Neural progenitor cell (in vitro differentiated cells): ENCODE measurements around the gene LMCD1. TPM values are rescaled to one million over a fixed set of nuclear protein-coding genes. Genes with fewer than 3 reads are reported as not detected.

Experiments
- DNase-seq: peaks from one replicate; pipeline ENCODE4 v3.0.0-alpha.2; 2016; ENCODE audit warnings: low spot score
- H2AFZ ChIP-seq: fragments of 200-600 bp; sonication (generic); replicated peaks from 2 replicates; pipeline ENCODE4 v1.6.1; 2016; ENCODE audit warnings: antibody characterized with exemption
- H3F3A ChIP-seq: fragments of 200-600 bp; sonication (generic); 2 replicates; pipeline ENCODE4 v1.6.1; 2016; ENCODE audit warnings: antibody characterized with exemption, low read depth
- H3K27ac ChIP-seq: fragments of 200-600 bp; sonication (generic); 2 replicates; pipeline ENCODE4 v1.5.1; 2016; ENCODE audit warnings: mild to moderate bottlenecking
- H3K27me3 ChIP-seq: fragments of 200-600 bp; sonication (generic); 2 replicates; pipeline ENCODE4 v1.6.1; 2016; ENCODE audit warnings: mild to moderate bottlenecking, moderate library complexity
- H3K36me3 ChIP-seq: fragments of 200-600 bp; sonication (generic); 2 replicates; pipeline ENCODE4 v1.5.1; 2016
- H3K4me1 ChIP-seq: fragments of 200-600 bp; sonication (generic); 2 replicates; pipeline ENCODE4 v1.6.1; 2016; ENCODE audit warnings: mixed run types
- H3K4me2 ChIP-seq: fragments of 200-600 bp; sonication (generic); 2 replicates; pipeline ENCODE4 v1.6.1; 2016
- H3K4me3 ChIP-seq: fragments of 200-600 bp; sonication (generic); 2 replicates; pipeline ENCODE4 v1.5.1; 2016
- H3K79me2 ChIP-seq: fragments of 200-600 bp; sonication (generic); 2 replicates; pipeline ENCODE4 v1.6.1; 2016; ENCODE audit warnings: low read depth
- H3K9ac ChIP-seq: fragments of 200-600 bp; sonication (generic); 2 replicates; pipeline ENCODE4 v1.6.1; 2016
- H3K9me3 ChIP-seq: fragments of 200-600 bp; sonication (generic); 2 replicates; pipeline ENCODE4 v1.5.1; 2016; ENCODE audit warnings: low read depth
- H4K20me1 ChIP-seq: fragments of 200-600 bp; sonication (generic); 2 replicates; pipeline ENCODE4 v1.6.1; 2016; ENCODE audit warnings: low read depth
- H3K27ac Mint-ChIP-seq: 3 replicates; pipeline ENCODE4 v1.8.0; 2021; ENCODE audit warnings: mixed read lengths
- H3K27me3 Mint-ChIP-seq: 2 replicates; pipeline ENCODE4 v1.8.0; 2022; ENCODE audit warnings: low read depth, mild to moderate bottlenecking, inconsistent platforms, moderate library complexity, mixed read lengths; ENCODE audit not compliant: insufficient read depth
- H3K36me3 Mint-ChIP-seq: 3 replicates; pipeline ENCODE4 v1.8.0; 2021; ENCODE audit warnings: mixed read lengths
- H3K4me1 Mint-ChIP-seq: 3 replicates; pipeline ENCODE4 v1.8.0; 2021; ENCODE audit warnings: mixed read lengths
- H3K4me3 Mint-ChIP-seq: 3 replicates; pipeline ENCODE4 v1.8.0; 2021; ENCODE audit warnings: mild to moderate bottlenecking, moderate library complexity, mixed read lengths
- H3K9me3 Mint-ChIP-seq: 3 replicates; pipeline ENCODE4 v1.8.0; 2020; ENCODE audit warnings: mixed read lengths
- EZH2 ChIP-seq: fragments of 200-600 bp; sonication (generic); IDR thresholded peaks from 2 replicates; pipeline ENCODE4 v1.6.1; 2017; ENCODE audit warnings: antibody characterized with exemption, mild to moderate bottlenecking, moderate library complexity
- EZH2phosphoT487 ChIP-seq: fragments of 200-600 bp; sonication (generic); IDR thresholded peaks from 2 replicates; pipeline ENCODE4 v1.6.1; 2017; ENCODE audit warnings: antibody characterized with exemption
- total RNA-seq: library from RNA; depleted of rRNA; stranded (reverse); fragments of >200 nt; gene quantifications from 2 replicates; pipeline ENCODE4 v1.2.3, GENCODE V29; 2015; ENCODE audit warnings: low replicate concordance
- TF ChIP-seq, protein P1 (sequence below): fragments of 200-600 bp; sonication (generic); IDR thresholded peaks from 2 replicates; pipeline ENCODE4 v1.5.1; 2017; ENCODE audit warnings: antibody characterized with exemption, mild to moderate bottlenecking

Gene LMCD1
- total RNA-seq, 1 donor from 2014 or later: not detected

DNA sequence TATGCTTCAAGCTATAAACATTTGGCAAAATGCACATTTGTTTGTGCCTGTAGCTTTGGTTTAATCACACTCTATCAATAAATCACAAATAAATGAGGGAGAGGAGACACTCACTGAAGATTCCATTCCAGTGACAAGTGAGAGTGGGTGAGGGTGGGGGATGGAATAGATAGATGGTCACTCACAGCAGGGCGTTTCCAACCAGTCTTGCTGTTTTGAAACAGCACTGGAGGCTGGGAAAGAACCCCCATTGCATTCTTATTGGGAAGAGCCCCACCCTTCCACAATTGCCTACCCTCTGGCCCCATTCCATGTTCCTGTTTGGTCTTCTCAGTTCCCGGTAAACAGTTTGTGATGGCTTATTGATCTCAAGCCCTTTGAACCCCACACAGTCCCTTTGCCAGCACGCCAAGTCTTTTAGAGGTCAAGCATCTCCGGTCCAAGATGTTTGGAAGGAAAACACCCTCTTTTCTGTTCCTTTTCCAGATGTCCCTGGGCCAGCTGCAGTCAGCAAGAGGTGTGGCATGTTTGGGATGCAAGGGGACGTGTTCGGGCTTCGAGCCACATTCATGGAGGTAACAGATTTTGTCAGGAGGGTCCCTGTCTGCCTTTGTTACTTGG, 30.7 kb downstream of the LMCD1 start:
- H2AFZ ChIP-seq: no peak overlapping the region
- no peak overlapping the region for H3K4me3 ChIP-seq
- peaks cover 10% of the 10 kb centered on the region for H3F3A ChIP-seq
- H3K4me3 Mint-ChIP-seq: no peak overlapping the region
- H3K9me3 Mint-ChIP-seq: no peaks in the 10 kb centered on the region
- no peaks in the 10 kb centered on the region for H4K20me1 ChIP-seq
- DNase-seq: no peak
- peaks cover 6% of the 10 kb centered on the region for H3K27me3 Mint-ChIP-seq
- peaks cover 5% of the 10 kb centered on the region for H3K36me3 Mint-ChIP-seq
- H3K4me2 ChIP-seq: no peak overlapping the region
- H3K9ac ChIP-seq: no peak overlapping the region
- H3K27ac ChIP-seq: no peak overlapping the region
- no peaks in the 10 kb centered on the region for H3K27me3 ChIP-seq
- H3K4me1 ChIP-seq: peaks cover 27% of the 10 kb centered on the region
- no peaks in the 10 kb centered on the region for H3K79me2 ChIP-seq
- H3K27ac Mint-ChIP-seq: no peak overlapping the region
- TF ChIP-seq EZH2phosphoT487: no peak
- TF ChIP-seq EZH2: no peak
- TF ChIP-seq, protein P1, sequence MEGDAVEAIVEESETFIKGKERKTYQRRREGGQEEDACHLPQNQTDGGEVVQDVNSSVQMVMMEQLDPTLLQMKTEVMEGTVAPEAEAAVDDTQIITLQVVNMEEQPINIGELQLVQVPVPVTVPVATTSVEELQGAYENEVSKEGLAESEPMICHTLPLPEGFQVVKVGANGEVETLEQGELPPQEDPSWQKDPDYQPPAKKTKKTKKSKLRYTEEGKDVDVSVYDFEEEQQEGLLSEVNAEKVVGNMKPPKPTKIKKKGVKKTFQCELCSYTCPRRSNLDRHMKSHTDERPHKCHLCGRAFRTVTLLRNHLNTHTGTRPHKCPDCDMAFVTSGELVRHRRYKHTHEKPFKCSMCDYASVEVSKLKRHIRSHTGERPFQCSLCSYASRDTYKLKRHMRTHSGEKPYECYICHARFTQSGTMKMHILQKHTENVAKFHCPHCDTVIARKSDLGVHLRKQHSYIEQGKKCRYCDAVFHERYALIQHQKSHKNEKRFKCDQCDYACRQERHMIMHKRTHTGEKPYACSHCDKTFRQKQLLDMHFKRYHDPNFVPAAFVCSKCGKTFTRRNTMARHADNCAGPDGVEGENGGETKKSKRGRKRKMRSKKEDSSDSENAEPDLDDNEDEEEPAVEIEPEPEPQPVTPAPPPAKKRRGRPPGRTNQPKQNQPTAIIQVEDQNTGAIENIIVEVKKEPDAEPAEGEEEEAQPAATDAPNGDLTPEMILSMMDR: no peak
- no peaks in the 10 kb centered on the region for H3K9me3 ChIP-seq
- H3K36me3 ChIP-seq: no peaks in the 10 kb centered on the region
- H3K4me1 Mint-ChIP-seq: peaks cover 63% of the 10 kb centered on the region

DNA sequence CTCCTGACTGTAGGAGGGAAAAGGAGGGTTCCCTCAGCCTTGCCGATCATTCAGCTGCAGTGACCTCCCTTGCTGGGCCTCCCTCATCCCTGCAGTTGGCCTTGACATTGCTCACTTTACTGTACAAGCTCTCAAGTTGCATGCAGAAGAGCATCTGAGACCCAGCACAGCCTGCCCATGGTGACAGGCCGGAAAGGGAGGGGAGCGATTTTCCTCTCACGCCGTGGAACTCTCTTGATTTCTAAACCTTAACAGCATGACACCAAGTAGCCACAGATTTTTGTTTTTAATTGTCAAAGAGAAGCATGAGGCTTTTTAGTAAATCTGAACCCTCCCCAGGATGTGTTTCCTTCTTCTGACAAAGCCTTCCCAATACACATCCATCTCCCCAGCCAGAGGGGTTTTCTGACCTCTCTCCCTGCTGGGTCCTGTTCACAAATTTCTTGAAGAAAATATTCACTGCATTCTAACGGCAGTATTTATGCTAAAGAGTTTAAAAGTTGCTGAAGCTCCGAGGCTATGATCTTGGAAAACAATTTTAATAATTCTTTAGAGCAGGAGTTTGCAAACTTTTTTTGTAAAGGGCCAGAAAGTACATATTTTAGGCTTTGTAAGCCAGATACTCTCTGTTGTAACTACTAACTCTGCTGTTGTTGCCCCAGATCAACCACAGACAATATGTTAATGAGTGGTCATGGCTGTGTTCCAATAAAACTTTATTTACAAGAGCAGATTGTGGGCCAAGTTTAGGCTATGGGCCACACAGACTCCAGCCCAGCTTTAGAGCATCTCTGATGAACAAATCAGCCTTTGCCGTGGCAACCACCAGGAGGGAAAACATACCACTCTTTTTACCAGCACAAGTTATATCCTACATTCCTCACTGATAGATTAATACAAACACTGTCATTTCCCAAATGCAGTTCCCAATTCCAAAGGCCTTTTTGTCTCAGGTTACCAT, 34.8 kb downstream of the LMCD1 start:
- Histone ChIP-seq H3F3A (no peaks in the 10 kb centered on the region), H2AFZ (no peak overlapping the region), H3K9ac (no peak overlapping the region), H3K79me2 (no peaks in the 10 kb centered on the region), H3K36me3 (no peaks in the 10 kb centered on the region), H3K9me3 (no peaks in the 10 kb centered on the region), H3K4me3 (no peak overlapping the region), H3K27ac (no peak overlapping the region), H3K4me2 (no peak overlapping the region), H3K27me3 (no peaks in the 10 kb centered on the region), H3K4me1 (no peaks in the 10 kb centered on the region), H4K20me1 (no peaks in the 10 kb centered on the region)
- Mint-ChIP-seq H3K27me3 (peaks cover 7% of the 10 kb centered on the region), H3K4me1 (peaks cover 39% of the 10 kb centered on the region), H3K36me3 (peaks cover 17% of the 10 kb centered on the region), H3K27ac (peak overlapping the region; percentile 90), H3K9me3 (no peaks in the 10 kb centered on the region), H3K4me3 (peak overlapping the region; percentile 57)
- TF ChIP-seq EZH2 (no peak), EZH2phosphoT487 (no peak)
- TF ChIP-seq, protein P1: no peak
- no peak for DNase-seq

DNA sequence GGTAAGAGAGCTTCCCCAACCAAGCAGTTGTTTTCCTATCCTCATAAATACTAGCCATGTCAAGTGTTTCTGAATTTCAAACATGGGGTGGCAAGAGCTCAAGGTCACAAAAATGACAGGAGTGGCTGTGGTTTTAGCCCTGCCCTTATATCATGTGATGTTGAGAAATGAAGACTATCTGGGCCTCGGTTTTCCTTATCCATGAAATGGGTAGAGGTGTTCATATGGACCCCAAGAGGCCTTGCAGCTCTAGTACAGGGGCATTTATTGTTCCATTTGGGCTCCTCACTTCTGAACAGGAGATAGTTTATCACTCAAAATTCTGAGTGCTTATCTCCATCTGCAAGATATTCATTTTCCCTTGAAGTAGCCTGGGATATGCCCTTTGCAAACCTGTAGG, 35.8 kb downstream of the LMCD1 start:
- H3K4me3 ChIP-seq: no peak overlapping the region

More for the DNA sequence above, 35.8 kb downstream of the LMCD1 start:
- no peak overlapping the region for H3K9ac ChIP-seq
- H3K79me2 ChIP-seq: no peaks in the 10 kb centered on the region
- no peak for DNase-seq
- no peaks in the 10 kb centered on the region for H3K9me3 Mint-ChIP-seq
- H3K36me3 ChIP-seq: no peaks in the 10 kb centered on the region
- TF ChIP-seq EZH2: no peak
- TF ChIP-seq, protein P1: no peak
- no peak for TF ChIP-seq EZH2phosphoT487
- no peaks in the 10 kb centered on the region for H3K4me1 ChIP-seq
- H3K9me3 ChIP-seq: no peaks in the 10 kb centered on the region
- H4K20me1 ChIP-seq: no peaks in the 10 kb centered on the region
- no peaks in the 10 kb centered on the region for H3F3A ChIP-seq
- H3K27me3 ChIP-seq: no peaks in the 10 kb centered on the region
- no peak overlapping the region for H3K4me3 Mint-ChIP-seq
- no peak overlapping the region for H3K4me2 ChIP-seq
- H3K27ac Mint-ChIP-seq: no peak overlapping the region
- no peak overlapping the region for H3K27ac ChIP-seq
- H2AFZ ChIP-seq: no peak overlapping the region
- peaks cover 7% of the 10 kb centered on the region for H3K27me3 Mint-ChIP-seq
- H3K36me3 Mint-ChIP-seq: peaks cover 17% of the 10 kb centered on the region
- H3K4me1 Mint-ChIP-seq: peaks cover 39% of the 10 kb centered on the region
